Gastroesophageal sphincter (tissue), 4 donors: ENCODE measurements around the gene ESD. TPM values are rescaled to one million over a fixed set of nuclear protein-coding genes. Genes with fewer than 3 reads are reported as not detected.

Experiments used
- ATAC-seq: fragments of 150-250 bp; one replicate; pipeline ENCODE4 v1.9.1; 2016; ENCODE audit warnings: mild to moderate bottlenecking, moderate library complexity
- H3K27ac ChIP-seq, 4 donors: fragments of 200-600 bp; sonication (generic) in 3 of 4; 1 replicate in 3 of 4; 2 replicates in 1 of 4; pipeline ENCODE4 v1.5.1; 2016 to 2019
- H3K27me3 ChIP-seq: fragments of 200-600 bp; sonication (generic); one replicate; pipeline ENCODE4 v1.5.1; 2019
- H3K36me3 ChIP-seq, 2 donors: fragments of 200-600 bp; sonication (generic); one replicate each; pipeline ENCODE4 v1.5.1; 2019; ENCODE audit warnings: control low read depth in 1 of 2
- H3K4me1 ChIP-seq, 3 donors: fragments of 200-600 bp; sonication (generic); 1 replicate in 2 of 3; 2 replicates in 1 of 3; pipeline ENCODE4 v1.5.1; 2016 to 2019; ENCODE audit warnings: control low read depth in 2 of 3
- H3K4me3 ChIP-seq, 2 donors: fragments of 200-600 bp; sonication (generic); one replicate each; pipeline ENCODE4 v1.5.1; 2019; ENCODE audit warnings: mild to moderate bottlenecking in 1 of 2, moderate library complexity in 1 of 2
- H3K9me3 ChIP-seq, 3 donors: fragments of 200-600 bp; sonication (generic); one replicate each; pipeline ENCODE4 v1.5.1; 2017 to 2019; ENCODE audit warnings: control low read depth in 2 of 3
- CTCF ChIP-seq, 4 experiments: fragments of 200-600 bp in 2 of 4; fragments of 450-650 bp in 2 of 4; sonication (generic) in 1 of 4; IDR thresholded peaks; one replicate each; pipeline ENCODE4 v1.5.1; 2017 to 2019; ENCODE audit warnings: antibody characterized with exemption in 4 of 4, mild to moderate bottlenecking in 2 of 4, moderate library complexity in 2 of 4
- EP300 ChIP-seq: sonication (generic); formaldehyde crosslinking; IDR thresholded peaks from one replicate; pipeline ENCODE4 v1.6.1; 2017; ENCODE audit warnings: antibody characterized with exemption, mild to moderate bottlenecking
- POLR2A ChIP-seq, 2 donors: fragments of 450-650 bp; IDR thresholded peaks; one replicate each; pipeline ENCODE4 v1.6.1; 2017; ENCODE audit warnings: antibody characterized with exemption in 2 of 2, mild to moderate bottlenecking in 2 of 2, moderate library complexity in 1 of 2
- POLR2AphosphoS5 ChIP-seq: sonication (generic); formaldehyde crosslinking; IDR thresholded peaks from one replicate; pipeline ENCODE4 v1.6.1; 2017; ENCODE audit warnings: antibody characterized with exemption
- WGBS, 2 donors: methylation state at CpG; one replicate each; pipeline ENCODE4 v1.1.5; 2018; ENCODE audit warnings: low coverage in 1 of 2; 5-methylcytosine and 5-hydroxymethylcytosine counted together
- total RNA-seq, 4 donors: library from RNA; depleted of rRNA; stranded (reverse); fragments of >200 nt; gene quantifications; one replicate each; pipeline ENCODE4 v1.1.0, GENCODE V29; 2016

ESD gene
- total RNA-seq, 4 donors from 2014 or later, result 136 to 186 (median 166) TPM

- WGBS, 2 donors, result 83 to 100% methylated on average over 2 to 3 of the region's 3 CpGs
- Histone ChIP-seq H3K4me1 (peaks cover 0 to 4% (median 0%) of the 10 kb centered on the region in 3 donors), H3K36me3 (no peaks in the 10 kb centered on the region), H3K9me3 (no peaks in the 10 kb centered on the region), H3K27me3 (peaks cover 4% of the 10 kb centered on the region), H3K27ac (no peak overlapping the region), H3K4me3 (no peak overlapping the region)
- no peak for ATAC-seq
- TF ChIP-seq POLR2AphosphoS5 (no peak), EP300 (no peak), POLR2A (IDR thresholded peaks at IDR 0.05) (no peak), CTCF (IDR thresholded peaks at IDR 0.05) (no peak)
These were observed 7.4 kb upstream of the ESD start for GRCh38 chr13:46804391-46804815.

GRCh38 chr13:46803586-46803985 is 6.6 kb upstream of the ESD start:
- H3K4me1 ChIP-seq, result peaks cover 0 to 4% (median 0%) of the 10 kb centered on the region in 3 donors
- no peaks in the 10 kb centered on the region for H3K27me3 ChIP-seq
- WGBS, 2 donors, result 90% methylated on average over 5 of the region's 5 CpGs; no CpG with 5 or more reads in 1 of the 2 donors
- no peak overlapping the region for H3K27ac ChIP-seq
- H3K9me3 ChIP-seq, result no peaks in the 10 kb centered on the region
- ATAC-seq, result no peak
- no peaks in the 10 kb centered on the region for H3K36me3 ChIP-seq
- H3K4me3 ChIP-seq, result no peak overlapping the region
- TF ChIP-seq CTCF (IDR thresholded peaks at IDR 0.05) (no peak), EP300 (no peak), POLR2AphosphoS5 (no peak), POLR2A (IDR thresholded peaks at IDR 0.05) (no peak)

GRCh38 chr13:46801858-46802257 is 4.9 kb upstream of the ESD start:
- Histone ChIP-seq H3K4me1 (peaks cover 0 to 13% (median 5%) of the 10 kb centered on the region in 3 donors), H3K4me3 (no peak overlapping the region), H3K27ac (no peak overlapping the region), H3K36me3 (no peaks in the 10 kb centered on the region), H3K9me3 (no peaks in the 10 kb centered on the region), H3K27me3 (no peaks in the 10 kb centered on the region)
- no peak for ATAC-seq
- TF ChIP-seq POLR2AphosphoS5 (no peak), POLR2A (IDR thresholded peaks at IDR 0.05) (no peak), EP300 (no peak), CTCF (IDR thresholded peaks at IDR 0.05) (no peak)
- 60 to 63% methylated on average over 1 of the region's 1 CpG for WGBS, 2 donors

- 87 to 91% methylated on average over 4 of the region's 4 CpGs for WGBS, 2 donors
- TF ChIP-seq POLR2AphosphoS5, result no peak
- no peak for TF ChIP-seq CTCF (IDR thresholded peaks at IDR 0.05)
- no peak for TF ChIP-seq POLR2A (IDR thresholded peaks at IDR 0.05)
- TF ChIP-seq EP300, result no peak
- ATAC-seq, result no peak
These were observed 2.2 kb upstream of the ESD start for GRCh38 chr13:46799139-46799538.

GRCh38 chr13:46797501-46798237 is 708 bp upstream of the ESD start:
- Histone ChIP-seq H3K4me3 (peak overlapping the region; percentile 49 to 80), H3K27me3 (no peaks in the 10 kb centered on the region), H3K27ac (peak overlapping the region; percentile 44 to 95 (median 93)), H3K4me1 (peaks cover 16 to 46% (median 23%) of the 10 kb centered on the region in 3 donors), H3K36me3 (no peaks in the 10 kb centered on the region), H3K9me3 (no peaks in the 10 kb centered on the region)
- TF ChIP-seq POLR2A (IDR thresholded peaks at IDR 0.05) (no peak), POLR2AphosphoS5 (no peak), EP300 (no peak), CTCF (IDR thresholded peaks at IDR 0.05) (no peak)
- ATAC-seq, result peak; percentile 51
- 12 to 13% methylated on average over 3 to 6 of the region's 9 CpGs for WGBS, 2 donors

More at GRCh38 chr13:46799139-46799538, 2.2 kb upstream of the ESD start:
- Histone ChIP-seq H3K9me3 (no peaks in the 10 kb centered on the region), H3K4me3 (no peak overlapping the region), H3K36me3 (no peaks in the 10 kb centered on the region), H3K4me1 (peaks cover 13 to 36% (median 22%) of the 10 kb centered on the region in 3 donors), H3K27ac (no peak overlapping the region), H3K27me3 (no peaks in the 10 kb centered on the region)
